GM12864 (cell line): ENCODE data around the gene PXN.
A peak's percentile ranks its signal among the peaks of the same experiment; 100 is the strongest.

Source experiments
- DNase-seq: peaks from one replicate; pipeline ENCODE4 v3.0.0-alpha.2; 2011; ENCODE audit warnings: low read depth
- H3K4me3 ChIP-seq: 2 replicates; pipeline ENCODE4 v1.5.1; 2011; ENCODE audit warnings: mild to moderate bottlenecking, low read depth, low read length, control low read depth
- TF ChIP-seq, protein P1 (sequence below): IDR thresholded peaks from 2 replicates; pipeline ENCODE4 v1.5.1; 2011; ENCODE audit warnings: low read depth, mild to moderate bottlenecking, moderate library complexity, low read length, control low read depth, inconsistent platforms; ENCODE audit errors: missing control alignments

PXN gene

DNA sequence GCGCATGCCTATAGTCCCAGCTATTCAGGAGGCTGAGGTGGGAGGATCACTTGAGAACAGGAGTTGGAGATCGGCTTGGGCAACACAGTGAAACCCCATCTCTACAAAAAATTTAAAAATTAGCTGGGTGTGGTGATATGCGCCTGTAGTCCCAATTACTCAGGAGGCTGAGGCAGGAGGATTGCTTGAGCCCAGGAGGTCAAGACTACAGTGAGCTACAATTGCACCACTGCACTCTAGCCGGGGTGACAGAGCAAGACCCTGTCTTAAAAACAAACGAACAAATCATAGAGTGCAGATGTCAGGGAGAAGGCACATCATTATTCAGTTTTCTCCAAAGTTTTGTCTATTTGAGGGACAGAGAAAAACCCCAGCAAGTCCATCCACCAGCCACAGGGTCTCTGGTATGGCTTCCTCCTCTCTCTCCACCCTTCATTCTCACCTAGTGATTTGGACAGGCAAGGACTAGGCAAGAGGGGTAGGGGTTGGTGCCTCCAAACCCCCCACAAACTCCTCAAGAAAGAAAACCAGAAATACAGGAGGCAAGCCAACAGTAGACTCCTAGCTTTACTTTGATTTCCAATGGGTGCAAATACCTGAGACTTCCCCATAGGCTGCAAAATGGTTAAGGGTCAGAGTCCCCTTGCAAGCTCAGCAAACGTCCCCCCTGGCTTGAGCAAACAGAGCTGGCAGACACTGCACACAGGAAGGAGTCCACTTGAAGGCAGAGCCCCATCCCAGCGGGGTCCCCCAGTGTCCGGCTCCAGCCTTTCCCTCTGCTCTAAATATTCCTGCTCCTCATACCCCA lies 38.1 kb downstream of the PXN start:
- no peak for DNase-seq
- H3K4me3 ChIP-seq, result no peak overlapping the region
- TF ChIP-seq, protein P1, sequence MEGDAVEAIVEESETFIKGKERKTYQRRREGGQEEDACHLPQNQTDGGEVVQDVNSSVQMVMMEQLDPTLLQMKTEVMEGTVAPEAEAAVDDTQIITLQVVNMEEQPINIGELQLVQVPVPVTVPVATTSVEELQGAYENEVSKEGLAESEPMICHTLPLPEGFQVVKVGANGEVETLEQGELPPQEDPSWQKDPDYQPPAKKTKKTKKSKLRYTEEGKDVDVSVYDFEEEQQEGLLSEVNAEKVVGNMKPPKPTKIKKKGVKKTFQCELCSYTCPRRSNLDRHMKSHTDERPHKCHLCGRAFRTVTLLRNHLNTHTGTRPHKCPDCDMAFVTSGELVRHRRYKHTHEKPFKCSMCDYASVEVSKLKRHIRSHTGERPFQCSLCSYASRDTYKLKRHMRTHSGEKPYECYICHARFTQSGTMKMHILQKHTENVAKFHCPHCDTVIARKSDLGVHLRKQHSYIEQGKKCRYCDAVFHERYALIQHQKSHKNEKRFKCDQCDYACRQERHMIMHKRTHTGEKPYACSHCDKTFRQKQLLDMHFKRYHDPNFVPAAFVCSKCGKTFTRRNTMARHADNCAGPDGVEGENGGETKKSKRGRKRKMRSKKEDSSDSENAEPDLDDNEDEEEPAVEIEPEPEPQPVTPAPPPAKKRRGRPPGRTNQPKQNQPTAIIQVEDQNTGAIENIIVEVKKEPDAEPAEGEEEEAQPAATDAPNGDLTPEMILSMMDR, result no peak

DNA sequence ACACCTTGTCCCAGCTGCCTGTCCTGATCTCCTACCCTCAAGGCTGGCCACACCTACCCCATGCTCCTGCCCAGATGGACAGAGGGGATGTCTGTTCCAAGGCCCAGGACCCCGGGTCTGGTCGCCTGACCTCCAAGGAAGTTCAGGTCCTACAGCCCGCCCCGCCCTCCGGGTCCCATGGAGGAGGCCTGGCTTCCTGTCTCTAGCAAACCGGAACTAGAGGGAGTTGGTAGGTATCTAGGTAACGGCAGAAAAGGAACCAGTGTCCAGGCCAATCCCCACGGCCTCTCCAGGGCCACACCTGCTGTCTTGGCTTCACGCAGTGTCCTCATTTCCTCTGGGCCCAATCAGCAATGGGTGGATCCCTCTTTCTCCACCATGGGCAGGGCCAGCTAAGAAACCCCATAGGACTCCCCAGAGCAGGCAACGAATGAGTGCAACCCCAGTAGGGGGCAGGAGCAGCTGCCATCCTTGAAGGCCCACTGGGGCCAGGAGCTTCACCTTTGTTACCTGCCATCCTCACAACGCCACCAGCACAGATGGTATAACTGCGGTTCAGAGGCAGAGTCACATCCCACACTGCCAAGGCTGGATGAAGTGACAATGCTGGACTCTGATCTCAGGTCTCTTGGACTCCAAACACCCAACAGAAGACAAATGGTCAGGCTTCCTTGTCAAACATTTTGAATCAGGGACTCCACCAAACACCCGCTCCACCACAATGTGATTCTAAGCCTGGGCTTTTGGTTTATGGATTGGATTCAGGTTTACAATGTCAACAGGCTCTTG lies 39.5 kb downstream of the PXN start:
- no peak for DNase-seq

DNA sequence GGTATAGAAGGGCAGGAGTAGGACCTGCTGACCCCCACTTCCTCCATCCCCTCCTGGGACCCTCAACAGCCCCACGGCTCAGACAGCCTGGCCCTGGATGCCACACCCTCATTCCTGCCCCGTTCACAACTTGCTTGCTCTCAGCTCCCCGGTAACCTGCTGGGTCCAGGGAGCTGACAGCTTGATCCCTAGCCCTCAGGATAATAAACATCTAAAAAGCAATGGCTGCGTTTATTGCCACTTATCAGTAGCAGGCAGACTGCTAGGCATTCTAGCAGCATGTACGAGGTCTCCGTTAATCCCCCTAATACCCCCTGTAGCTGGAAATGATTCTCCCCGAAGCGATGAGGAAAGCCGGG lies 40.4 kb downstream of the PXN start:
- TF ChIP-seq, protein P1, result no peak
- DNase-seq, result no peak
- no peak overlapping the region; the same call in 1 of the 2 replicates for H3K4me3 ChIP-seq

More for the DNA sequence above, 39.5 kb downstream of the PXN start:
- H3K4me3 ChIP-seq, result peak overlapping the region; percentile 32
- TF ChIP-seq, protein P1, result peak; percentile 28

DNA sequence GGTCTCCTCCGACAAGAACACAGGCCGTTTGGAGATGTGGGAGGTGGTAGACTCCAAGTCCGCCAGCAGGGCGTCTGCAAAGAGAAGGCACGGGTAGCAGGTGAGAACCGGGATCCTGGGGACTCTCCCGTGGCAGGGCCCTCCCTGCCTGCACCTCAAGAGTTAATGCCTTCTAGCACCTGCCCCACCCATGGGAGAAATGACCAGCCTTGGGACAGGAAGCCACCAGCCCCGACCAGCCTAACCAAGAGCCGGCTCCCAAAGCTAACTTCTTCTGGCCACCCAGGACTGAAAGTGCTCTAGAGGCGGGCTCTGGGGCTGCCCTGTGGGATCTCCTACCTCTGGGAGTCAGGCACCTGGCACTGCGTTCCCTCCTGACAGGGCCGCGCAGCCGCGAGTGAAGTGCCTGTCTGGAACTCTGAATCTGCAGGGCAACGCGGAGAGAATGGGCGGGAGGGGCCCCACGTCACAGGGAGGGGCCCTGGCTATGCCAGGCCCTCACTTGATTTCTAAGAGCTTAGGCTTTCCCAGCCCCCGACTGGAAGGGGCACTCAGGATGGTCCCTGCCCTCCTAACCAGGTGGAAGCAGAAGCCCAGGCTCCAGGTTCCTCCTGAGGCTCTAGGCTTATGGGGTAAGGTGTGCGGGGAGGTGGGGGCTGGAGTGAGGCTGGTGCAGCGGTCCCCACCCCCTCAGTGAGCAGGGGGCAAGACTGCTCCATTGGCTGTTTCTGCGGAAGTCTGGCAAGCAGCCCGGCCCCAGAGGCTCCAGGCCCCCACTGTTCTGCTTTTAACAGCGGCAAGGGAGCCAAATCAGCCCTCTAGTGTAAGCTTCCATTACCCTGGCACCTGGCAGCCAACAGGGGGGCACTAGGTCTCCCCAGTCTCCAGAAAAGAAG lies 41.0 kb downstream of the PXN start:
- DNase-seq, result no peak
- no peak overlapping the region for H3K4me3 ChIP-seq
- TF ChIP-seq, protein P1, result no peak

DNA sequence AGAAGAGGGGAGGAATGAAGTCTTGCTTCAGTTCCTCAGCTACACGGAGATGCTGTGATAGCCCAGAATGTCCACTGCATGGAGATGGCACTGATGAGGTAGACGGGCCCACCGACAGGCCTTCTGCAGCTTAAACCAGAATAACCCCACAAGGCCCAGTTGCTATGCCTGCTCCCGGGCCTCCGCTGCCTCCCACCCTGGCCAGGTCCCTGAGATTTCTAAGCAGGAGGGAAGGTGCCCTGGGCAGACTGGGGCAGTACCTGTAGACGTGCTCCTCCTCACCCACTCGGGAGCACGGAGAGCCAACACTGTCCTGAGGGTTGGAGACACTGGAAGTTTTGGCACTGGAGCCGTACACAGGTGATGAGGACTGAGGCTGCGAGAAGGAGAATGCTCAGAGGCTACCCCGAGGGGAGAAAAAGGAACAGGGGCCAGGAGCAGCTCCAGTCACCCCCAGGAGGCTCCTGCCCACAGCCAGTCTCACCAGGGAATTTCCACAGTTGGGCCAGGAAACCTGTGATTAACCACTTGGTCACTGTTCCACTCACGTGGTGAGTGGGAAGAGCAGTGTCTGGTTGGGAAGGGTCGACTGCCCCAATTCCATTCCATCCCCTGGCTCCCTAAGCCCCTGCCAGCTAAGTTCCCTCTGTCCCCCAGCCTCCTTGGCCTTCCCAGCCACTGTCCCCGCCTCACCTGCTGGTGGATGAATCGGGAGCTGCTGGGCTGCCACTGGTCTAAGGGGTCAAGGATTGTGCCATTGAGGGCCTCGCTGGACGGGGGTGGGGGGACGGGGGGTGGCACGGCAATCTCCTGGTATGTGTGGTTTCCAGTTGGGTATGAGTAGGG lies 41.8 kb downstream of the PXN start:
- no peak for DNase-seq
- H3K4me3 ChIP-seq, result no peak overlapping the region
- TF ChIP-seq, protein P1, result no peak

DNA sequence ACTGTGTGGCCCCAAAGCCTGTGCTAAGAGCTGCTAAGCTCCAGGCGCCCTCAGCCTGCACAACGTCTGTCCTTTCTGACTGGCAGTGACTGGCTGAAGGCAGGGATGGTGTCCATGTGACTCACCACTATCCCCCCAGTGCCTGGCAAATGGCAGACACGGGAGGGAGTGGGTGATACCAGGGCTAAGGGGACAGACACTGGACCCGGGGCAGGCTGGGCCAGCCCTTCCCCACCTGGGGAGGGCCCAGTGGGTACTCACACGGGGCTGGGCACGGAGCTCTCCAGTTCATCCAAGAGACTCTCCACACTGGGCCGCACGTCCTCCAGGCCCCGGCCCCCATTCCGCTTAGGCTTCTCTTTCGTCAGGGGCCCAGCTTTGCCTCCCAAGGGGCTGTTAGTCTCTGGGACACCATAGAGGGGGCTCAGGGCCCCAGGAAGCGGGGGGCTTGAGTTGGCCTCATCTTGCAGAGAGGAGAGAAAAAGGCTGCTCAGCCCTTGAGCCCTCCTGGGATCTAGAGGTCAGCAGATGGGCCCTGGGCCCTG lies 43.2 kb downstream of the PXN start:
- DNase-seq, result no peak

More for the DNA sequence above, 43.2 kb downstream of the PXN start:
- H3K4me3 ChIP-seq, result no peak overlapping the region
- TF ChIP-seq, protein P1, result no peak
